GM19463 (cell line): ENCODE results near the gene SLC35E2B.
A peak's percentile ranks its signal among the peaks of the same experiment; 100 is the strongest.
"Not testable (repeated sequence)": the region's sequence is repeated elsewhere in the genome, so short reads cannot be mapped to it uniquely, and the experiment has no call there.

Source experiments
- ATAC-seq: cut with Tn5 transposase; IDR thresholded peaks from one replicate; pipeline ENCODE4 v1.9.1; 2021; ENCODE audit warnings: mild to moderate bottlenecking, moderate library complexity; ENCODE audit not compliant: unreplicated experiment

The SLC35E2B gene

DNA sequence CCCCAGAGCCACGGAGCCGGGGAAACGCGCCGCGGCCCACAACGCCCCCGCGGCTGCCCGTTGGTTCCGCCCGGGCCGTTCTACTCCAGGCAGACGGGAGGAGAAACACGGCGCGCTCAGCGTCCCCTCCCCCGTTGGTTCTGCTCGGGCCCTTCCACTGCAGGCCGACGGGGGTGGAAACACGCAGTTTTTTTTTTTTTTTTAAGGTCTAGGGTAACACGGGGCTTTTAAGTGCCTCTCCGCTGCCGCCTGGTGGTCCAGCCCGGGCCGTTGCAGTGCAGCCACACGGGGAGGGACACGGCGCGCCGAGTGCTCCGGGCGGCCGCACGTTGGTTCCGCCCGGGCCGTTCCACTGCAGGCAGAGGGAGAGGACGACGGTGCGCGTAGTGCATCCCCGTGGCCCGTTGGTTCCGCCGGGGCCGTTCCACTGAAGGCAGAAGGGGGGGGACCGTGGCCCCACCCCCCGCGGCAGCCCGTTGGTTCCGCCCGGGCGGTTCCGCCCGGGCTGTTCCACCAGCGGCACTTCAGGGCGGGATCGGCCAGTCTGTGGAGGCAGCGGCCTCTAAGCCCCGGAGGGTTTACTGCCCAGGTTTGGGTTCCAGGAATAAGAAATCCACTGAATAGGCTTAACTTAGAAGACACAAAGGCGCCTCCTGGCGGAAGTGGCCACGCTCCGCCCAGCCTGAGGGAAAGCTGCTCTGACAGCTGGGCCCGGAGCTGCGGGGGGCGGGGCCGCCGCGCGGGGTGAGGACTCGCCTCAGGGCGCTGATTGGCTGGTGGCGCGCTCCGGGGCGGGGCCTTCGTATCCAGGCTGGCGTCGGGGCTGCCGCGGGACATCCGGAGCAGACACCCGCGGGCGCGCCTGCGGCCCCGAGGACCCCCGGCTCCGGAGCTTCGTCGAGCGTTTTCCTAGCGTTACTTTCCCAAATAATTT, at the start of gene SLC35E2B:
SLC35E2B (minus strand) TSS at position 82 of the 934 bp plus-strand sequence. CDS start 16,096 bp downstream, outside the sequence.
- ATAC-seq: peak; percentile 73

DNA sequence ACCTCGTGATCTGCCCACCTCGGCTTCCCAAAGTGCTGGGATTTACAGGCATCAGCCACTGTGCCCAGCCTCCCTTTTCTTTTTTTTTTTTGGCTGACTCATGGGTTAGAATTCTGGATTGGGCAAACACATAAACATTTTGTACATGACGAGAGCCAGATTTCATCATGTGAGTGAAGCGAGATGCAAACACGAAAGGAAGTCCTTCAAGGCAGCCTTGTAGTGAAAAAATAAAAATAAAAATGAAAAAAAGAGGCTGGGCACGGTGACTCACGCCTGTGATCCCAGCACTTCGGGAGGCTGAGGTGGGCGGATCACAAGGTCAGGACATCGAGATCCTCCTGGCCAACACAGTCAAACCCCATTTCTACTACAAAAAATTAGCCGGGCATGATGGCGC, 48.4 kb upstream of the SLC35E2B start:
- not testable (repeated sequence) for ATAC-seq

DNA sequence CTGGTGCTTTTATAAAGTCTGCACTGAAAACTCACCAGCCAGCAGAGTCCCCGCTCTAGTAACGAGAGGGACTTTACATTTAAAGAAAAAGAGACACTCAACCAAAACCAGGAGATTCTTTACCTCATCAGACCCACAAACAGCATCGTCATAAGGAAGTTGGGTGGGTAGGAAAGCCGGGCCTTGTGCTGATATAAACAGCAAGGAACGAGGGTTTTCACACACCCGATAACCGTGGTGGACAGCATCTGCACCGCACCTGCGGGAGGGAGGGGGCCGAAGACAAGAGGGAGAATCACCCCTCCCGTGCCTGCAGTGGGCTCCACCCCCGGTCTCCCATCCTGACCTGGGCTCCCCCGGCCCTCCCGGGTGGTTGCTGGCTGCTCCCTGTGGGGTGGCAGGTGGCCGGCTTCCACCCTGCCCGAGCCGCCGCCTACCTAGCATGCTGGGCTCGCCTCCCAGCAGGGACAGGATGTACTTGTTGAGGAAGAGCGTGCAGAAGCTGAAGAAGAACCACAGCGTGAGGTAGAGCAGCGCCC, 46.3 kb upstream of the SLC35E2B start:
- ATAC-seq: not testable (repeated sequence)

DNA sequence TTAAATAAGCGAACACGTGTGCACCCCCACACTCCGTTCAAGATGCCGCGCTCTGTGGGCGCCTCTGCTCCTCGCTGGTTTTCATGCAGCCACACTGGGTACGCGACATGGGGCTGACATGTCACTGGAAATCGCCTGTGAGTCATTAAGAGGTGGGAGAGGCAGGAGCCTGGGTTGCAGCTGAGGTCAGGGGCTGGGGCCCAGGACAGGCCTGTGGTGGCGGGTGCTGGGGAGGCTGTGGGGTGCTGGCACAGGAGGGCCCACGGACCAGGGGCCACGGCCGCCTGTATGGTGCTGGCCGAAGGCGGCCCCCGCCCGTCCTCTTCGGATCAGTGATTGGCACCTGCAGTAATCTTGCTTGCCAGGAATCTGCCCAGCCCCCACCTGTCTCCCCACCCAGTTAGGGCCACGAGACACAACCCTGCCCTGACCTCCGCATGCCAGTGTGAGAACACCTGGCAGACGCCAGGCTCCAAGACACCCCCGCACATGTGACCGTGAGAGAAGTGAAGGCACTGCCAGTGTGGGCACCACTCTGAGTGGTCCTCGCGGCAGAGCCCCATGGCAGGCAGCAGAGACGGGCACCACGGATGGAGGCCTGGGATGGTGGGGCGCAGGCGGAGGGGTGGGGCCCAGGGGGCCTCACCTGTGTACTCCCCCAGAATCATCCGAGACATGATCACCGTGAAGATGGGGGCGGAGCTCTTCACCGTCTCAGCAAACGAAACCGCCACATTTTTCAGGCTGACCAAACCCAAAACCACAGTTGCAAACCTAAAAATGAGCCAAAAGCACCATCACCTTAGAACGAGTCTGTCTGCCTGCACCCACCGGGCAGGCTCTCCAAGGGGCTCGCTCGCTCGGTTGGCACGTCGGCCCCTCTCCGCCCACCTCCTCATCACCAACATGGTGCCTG, 45.3 kb upstream of the SLC35E2B start:
- not testable (repeated sequence) for ATAC-seq

DNA sequence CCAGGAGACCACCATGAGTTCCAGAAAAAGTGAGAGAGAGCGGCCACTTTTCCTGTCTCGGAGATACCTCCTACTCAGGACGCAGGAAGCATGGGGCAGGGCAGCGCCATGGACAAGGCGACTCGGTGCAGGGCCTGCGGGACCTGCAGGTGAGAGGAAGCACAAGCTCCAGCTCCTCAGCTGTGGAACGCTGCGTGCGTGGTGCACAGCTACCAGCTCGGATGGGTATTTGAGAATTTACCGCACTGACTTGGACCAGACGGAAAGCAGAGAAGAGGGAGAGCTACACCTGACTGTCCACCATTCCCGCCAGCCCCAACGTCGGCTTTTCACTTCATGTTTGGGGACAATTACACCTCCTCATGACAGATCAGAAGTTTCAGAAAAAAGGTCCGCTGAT, 39.8 kb upstream of the SLC35E2B start:
- no peak for ATAC-seq

DNA sequence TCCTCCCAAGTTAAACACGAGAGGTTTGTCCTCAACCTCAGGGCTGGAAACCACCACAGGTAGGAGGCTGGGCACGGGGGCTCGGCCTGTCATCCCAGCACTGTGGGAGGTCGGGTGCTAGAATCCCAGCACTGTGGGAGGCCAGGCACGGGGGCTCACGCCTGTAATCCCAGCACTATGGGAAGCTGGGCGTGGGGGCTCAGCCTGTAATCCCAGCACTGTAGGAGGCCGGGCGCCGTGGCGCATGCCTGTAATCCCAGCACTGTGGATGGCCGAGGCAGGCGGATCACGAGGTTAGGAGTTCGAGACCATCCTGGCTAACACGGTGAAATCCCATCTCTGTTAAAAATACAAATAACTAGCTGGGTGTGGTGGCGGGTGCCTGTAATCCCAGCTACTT, 38.3 kb upstream of the SLC35E2B start:
- ATAC-seq: no peak

DNA sequence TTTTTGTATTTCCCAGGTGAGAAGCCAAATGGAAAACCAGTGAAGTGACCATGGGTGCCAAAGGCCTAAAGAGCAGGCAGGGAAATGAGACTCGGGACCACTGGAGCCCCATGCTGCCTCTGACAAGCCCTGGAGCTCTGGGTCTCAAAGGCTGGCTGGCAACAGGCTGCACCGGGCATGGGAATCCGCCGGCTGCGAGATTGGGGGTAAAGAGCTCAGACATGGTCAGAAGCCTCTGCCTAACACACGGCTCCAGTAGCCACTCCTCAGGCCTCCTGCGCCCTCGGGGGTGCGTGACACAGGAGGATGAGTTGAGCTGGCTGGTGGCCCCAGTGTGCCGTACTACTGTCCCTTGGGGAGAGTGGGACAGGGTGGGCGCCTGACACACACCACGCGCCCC, 37.6 kb upstream of the SLC35E2B start:
- not testable (repeated sequence) for ATAC-seq

DNA sequence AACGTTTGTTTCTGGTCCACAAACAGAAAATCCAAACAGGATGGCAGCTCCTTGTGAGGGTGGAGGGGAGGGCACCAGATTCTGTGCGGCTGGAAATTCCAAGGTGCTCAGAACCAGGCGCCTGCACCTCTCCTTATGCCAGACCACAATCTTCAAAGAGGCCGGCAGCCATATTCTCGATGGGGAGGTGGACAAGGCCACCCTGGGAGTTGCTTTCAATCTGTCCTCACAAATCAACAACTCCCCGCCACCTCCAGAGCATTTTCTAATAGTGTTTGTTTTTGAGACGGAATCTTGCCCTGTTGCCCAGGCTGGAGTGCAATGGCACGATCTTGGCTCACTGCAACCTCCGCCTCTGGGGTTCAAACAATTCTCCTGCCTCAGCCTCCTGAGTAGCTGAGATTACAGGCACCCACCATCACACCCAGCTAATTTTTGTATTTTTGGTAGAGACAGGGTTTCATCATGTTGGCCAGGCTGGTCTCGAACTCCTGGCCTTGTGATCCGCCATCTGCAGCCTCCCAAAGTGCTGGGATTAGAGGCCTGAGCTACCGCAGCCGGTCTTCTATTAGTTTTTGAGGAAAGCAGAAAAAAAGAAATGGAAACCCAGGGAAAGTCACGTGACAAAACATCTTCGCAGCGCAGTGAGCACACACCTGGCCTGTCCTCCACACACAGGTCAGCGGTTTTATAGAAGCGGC, 36.7 kb upstream of the SLC35E2B start:
- ATAC-seq: not testable (repeated sequence)

DNA sequence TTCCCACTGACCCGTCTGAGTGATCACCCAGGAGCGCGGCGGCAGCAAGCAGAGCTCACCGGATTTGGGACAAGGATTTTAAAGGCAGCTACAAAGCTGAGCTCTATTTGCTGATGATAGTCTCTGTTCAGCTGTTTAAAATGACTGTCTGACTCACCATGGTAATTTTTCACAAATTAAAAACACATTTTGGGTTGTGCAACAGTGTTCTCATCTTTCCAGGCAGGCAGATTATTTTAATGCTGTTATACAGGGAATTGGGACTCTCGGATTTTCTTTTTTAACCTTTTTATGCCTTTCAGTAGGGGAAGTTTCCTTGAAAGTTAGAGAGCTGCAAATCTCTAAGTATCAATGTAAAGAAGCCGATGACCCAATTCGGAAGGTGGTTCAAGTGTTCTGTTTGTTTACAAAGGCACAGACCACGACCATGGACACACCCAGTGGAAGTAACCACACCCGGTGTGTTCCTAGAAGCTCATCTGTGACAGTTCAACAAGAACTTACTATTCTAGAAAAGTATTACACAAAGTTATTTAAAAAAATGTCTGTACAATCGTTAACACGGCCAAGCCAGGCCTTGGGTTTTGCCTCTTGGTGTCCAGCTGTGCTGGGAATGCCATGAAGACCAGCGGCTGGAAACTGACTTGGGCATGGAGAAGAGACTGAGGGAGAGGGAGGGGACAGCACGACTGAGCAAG, 35.9 kb upstream of the SLC35E2B start:
- not testable (repeated sequence) for ATAC-seq

DNA sequence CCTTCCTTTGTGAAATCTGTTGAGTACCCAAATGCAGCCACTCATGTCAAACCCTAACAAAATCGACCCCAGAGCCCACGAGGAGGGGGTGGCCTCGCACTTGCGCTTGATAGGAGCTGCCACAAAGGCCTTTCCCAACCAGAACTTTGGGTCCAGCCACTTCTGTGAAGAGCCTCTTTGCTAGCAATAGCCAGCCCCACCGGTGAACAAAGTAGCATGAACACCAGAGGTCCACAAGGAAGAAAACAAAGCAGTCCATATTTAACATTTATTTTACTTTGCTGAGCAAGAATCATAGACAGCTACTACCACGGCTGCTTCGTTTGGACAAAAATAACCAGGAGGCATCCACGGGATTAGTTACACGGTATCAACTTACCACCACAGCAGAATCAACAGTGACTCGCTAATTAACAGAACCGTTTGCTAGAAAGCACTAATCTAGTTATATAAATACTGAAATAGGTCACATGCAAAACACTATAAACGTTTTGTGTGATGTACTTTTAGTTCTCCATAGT, 34.6 kb upstream of the SLC35E2B start:
- not testable (repeated sequence) for ATAC-seq

DNA sequence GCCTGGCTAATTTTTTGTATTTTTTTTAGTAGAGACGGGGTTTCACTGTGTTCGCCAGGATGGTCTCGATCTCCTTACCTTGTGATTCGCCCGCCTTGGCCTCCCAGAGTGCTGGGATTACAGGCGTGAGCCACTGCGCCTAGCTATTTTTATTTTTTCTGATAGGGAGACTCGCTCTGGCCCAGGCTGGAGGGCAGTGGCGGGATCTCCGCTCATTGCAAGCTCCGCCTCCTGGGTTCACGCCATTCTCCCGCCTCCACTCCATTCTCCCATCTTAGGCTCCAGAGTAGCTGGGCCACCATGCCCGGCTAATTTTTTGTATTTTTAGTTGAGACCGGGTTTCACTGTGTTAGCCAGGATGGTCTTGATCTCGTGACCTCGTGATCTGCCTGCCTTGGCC, 33.5 kb upstream of the SLC35E2B start:
- ATAC-seq: not testable (repeated sequence)

DNA sequence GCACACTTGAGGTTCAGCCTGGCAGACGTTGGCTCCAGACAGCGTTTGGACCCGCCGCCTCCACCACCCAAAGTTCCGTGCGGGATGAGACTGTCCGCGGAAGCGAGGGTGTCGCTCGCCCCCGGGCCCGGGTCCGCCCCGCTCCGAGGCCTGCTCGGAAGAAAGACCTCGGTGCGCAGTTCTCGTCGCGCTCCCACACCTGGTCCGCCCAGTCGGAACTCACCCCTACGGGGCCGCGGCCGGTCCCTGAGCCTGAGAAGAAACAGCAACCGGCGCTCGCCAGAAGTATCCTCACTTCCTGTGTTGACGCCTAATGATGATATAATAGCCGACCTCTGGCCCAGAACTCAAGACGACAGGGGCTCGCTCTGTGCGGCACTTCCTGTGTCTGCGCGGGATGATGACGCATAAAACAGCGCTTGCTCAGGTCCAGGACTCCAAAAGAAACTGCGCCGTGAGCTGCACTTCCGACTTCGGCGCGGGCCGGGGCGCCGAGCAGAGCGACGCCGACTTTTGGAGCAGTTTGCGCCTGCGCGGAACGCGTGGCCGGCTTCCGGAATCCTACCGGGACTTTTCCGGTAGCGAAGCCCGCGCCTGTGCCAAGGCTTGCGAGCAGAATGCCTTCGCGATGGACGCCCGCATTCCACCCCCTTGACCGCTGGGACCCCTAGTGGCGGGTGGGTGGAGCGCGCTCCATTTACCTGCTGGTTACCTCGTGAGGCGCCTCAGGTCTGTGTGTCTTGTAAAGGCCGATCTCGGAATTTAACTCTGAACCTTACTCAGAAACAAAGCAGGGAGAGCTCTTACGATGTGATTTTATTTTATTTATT, 31.7 kb upstream of the SLC35E2B start, which contains the start of gene CDK11A:
CDK11A (minus strand) TSS at position 323 of the 830 bp plus-strand sequence. CDS start 1,539 bp downstream, outside the sequence.
- ATAC-seq: peak; percentile 97

DNA sequence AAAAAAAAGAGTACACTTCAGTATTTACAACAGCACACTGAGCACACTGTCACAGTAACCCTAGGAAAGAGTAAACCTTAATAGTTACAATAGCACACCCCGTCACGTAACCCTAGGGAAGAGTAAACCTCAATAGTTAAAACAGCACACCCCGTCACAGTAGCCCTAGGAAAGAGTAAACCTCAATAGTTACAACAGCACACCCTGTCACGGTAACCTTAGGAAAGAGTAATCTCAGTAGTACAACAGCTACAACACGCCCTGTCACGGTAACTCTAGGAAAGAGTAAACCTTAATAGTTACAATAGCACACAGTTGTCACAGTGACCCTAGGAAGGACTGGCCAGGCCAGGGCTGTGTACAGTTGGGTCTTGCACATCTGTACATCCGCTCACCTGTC, 28.6 kb upstream of the SLC35E2B start:
- no peak for ATAC-seq

DNA sequence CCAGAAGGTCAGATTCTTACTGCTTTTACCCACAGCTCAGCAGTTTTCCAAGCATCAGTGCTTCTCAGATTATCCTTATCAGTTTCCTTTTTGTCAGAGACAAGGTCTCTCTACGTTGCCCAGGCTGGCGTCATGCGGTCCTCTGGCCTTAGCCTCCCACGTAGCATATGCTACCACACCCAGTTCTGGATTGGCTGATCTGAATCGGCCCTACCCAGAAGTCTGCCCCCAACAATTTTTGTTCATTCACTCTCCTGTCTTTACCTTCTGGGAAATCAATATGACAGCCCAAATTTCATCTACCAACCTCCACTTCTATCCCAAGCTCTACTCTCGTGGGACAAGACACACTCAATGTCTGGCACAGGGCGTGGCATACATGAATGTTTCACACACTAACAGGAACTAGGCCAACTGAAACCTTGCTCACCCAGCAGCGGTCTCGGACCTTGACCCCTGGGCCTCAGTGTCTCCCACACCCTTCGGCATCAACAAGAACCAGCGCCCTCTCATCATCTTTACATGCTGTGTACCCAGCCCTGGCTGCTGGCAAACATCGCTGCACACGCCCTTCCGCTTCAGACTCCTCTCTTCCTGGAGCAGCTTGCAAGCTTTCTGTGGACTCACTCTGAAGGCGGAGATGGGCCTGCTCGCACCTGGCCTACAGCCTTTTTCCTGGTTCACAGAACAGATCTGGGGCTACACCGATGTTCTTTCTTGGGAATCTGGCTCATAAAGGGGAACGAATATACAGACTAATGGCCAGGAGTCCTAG, 22.7 kb upstream of the SLC35E2B start:
- not testable (repeated sequence) for ATAC-seq

DNA sequence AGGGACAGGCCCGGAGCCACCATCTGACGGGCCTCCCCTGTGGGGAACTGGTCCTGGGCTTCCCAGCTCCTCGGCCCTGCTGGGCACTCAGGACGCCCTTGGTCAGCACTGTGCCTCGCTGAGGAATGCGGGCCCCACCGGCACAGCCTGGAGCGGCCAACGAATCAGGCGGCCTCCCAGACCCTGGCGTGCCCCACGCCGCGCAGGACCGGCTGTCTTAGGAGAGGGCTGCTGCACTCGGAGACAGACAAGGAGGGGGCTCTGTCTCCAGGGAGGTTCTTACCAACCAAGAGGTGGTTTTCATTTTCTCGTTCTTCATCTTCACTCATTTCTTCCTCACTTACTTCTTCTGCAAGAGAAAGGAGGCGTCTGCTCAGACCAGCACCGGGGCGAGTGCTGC, 15.3 kb upstream of the SLC35E2B start:
- ATAC-seq: not testable (repeated sequence)

DNA sequence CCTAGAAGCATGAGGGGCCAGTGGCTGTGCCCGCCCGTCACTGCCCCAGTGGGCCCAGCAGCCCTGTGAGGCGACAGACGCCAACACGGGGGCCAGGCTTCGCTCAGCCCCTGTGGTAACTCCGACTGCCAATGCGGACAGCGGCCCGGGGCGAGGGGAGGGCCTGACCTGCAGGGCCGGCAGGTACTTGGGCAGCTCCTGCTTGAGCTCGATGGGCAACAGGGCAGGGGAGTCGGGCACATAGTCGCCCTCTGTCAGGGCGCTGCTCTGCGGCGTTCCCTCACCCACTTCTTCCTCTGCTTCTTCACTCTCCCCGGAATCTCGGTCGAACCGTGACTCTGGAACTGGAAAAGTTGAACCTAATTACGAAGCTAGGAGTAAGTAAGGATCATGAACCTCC, 14.6 kb upstream of the SLC35E2B start:
- ATAC-seq: not testable (repeated sequence)

DNA sequence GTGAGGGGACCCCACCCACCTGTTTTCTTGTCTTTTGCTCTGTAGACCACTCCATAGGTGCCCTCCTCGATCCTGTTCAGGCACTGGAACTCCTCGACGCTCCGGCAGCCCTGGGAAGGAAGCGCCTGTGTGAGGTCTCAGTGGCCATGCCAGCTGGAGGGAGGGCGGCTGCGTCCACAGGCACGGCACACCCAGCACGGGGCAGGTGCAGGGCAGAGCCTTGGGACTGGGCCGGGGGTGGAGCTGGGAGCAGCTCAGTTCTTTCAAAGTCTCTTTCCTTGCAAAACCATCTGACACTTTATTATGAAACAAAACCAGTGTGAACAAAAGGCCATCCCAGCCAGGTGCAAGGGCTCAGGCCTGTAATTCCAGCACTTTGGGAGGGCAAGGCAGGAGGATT, 13.0 kb upstream of the SLC35E2B start:
- not testable (repeated sequence) for ATAC-seq
